PFSK-1 (cell line): ENCODE measurements around the gene GDF7.

Source experiments
- POLR2AphosphoS5 ChIP-seq: IDR thresholded peaks from 2 replicates; pipeline ENCODE4 v1.6.1; 2012; ENCODE audit warnings: low read depth, mild to moderate bottlenecking, control low read depth, low read length, moderate library complexity
- REST ChIP-seq, 2 experiments: IDR thresholded peaks; 2 replicates each; pipeline versions ENCODE4 v1.6.1 to v1.8.0; 2011 to 2012; ENCODE audit warnings: low read depth in 2 of 2, low read length in 2 of 2, control low read depth in 1 of 2, inconsistent platforms in 1 of 2, mild to moderate bottlenecking in 1 of 2, moderate library complexity in 1 of 2; ENCODE audit not compliant: insufficient read depth in 1 of 2
- SIN3A ChIP-seq: IDR thresholded peaks from 2 replicates; pipeline ENCODE4 v1.6.1; 2012; ENCODE audit warnings: mild to moderate bottlenecking, low read length, moderate library complexity, borderline replicate concordance; ENCODE audit not compliant: insufficient read depth
- TAF1 ChIP-seq: IDR thresholded peaks from 2 replicates; pipeline ENCODE4 v1.6.1; 2012; ENCODE audit warnings: low read length, control low read depth, borderline replicate concordance; ENCODE audit not compliant: insufficient read depth

- TF ChIP-seq POLR2AphosphoS5: no peak
- no peak for TF ChIP-seq SIN3A
- TF ChIP-seq TAF1: no peak
- no peak for TF ChIP-seq REST (IDR thresholded peaks at IDR 0.05; ENCODE audit: insufficient read depth in 1 of 2, low read depth in 2 of 2, low read length in 2 of 2)
Measured at GRCh38 chr2:20671036-20671735, 4.2 kb downstream of the GDF7 start.
